SK-N-MC (cell line): ENCODE data around the gene DGKQ.

Source experiments
- DNase-seq: peaks from one replicate; pipeline ENCODE4 v3.0.0-alpha.2; 2011; ENCODE audit warnings: low read depth, low spot score
- H3K27ac ChIP-seq: fragments of 200-600 bp; sonication (generic); 2 replicates; pipeline ENCODE4 v1.5.1; 2016; ENCODE audit warnings: mixed run types
- H3K36me3 ChIP-seq: fragments of 200-600 bp; sonication (generic); 2 replicates; pipeline ENCODE4 v1.6.1; 2017; ENCODE audit warnings: antibody characterized with exemption, low read length, mixed read lengths; ENCODE audit not compliant: insufficient read depth
- H3K4me3 ChIP-seq: fragments of 200-600 bp; sonication (generic); 2 replicates; pipeline ENCODE4 v1.5.1; 2016
- H3K9ac ChIP-seq: fragments of 200-600 bp; sonication (generic); 2 replicates; pipeline ENCODE4 v1.8.0; 2017; ENCODE audit warnings: mixed run types, mixed read lengths; ENCODE audit not compliant: insufficient read length
- H3K9me3 ChIP-seq: fragments of 200-600 bp; sonication (generic); 2 replicates; pipeline ENCODE4 v1.6.1; 2017; ENCODE audit warnings: low read depth, mild to moderate bottlenecking, antibody characterized with exemption, low read length, moderate library complexity, mixed read lengths
- EZH2 ChIP-seq: fragments of 200-600 bp; sonication (generic); IDR thresholded peaks from one replicate; pipeline ENCODE4 v1.6.1; 2017; ENCODE audit warnings: antibody characterized with exemption
- FOXP2 ChIP-seq: optimal IDR thresholded peaks from 2 replicates; pipeline ENCODE3; 2011; ENCODE audit warnings: mild to moderate bottlenecking, moderate library complexity; ENCODE audit not compliant: insufficient read depth; ENCODE audit errors: extremely low read length, control extremely low read depth
- POLR2AphosphoS5 ChIP-seq: IDR thresholded peaks from 2 replicates; pipeline ENCODE4 v1.6.1; 2012; ENCODE audit warnings: mild to moderate bottlenecking, low read depth, low read length, borderline replicate concordance

The DGKQ gene

GRCh38 chr4:993111-994029, 20.0 kb upstream of the DGKQ start, which contains the start of gene SLC26A1:
SLC26A1 (minus strand) TSS chr4:993404; CDS start chr4:991703, 1,701 bp downstream.
- no peaks in the 10 kb centered on the region for H3K9me3 ChIP-seq
- TF ChIP-seq POLR2AphosphoS5 (no peak), FOXP2 (no peak), EZH2 (no peak)
- H3K36me3 ChIP-seq, result no peaks in the 10 kb centered on the region
- no peak within 1 kb of the TSS for H3K27ac ChIP-seq
- H3K9ac ChIP-seq, result no peak within 1 kb of the TSS
- H3K4me3 ChIP-seq, result no peak within 1 kb of the TSS
- no peak for DNase-seq

- Histone ChIP-seq H3K27ac (no peak overlapping the region), H3K4me3 (no peak overlapping the region), H3K9ac (no peak overlapping the region), H3K9me3 (no peaks in the 10 kb centered on the region), H3K36me3 (no peaks in the 10 kb centered on the region)
- no peak for DNase-seq
- TF ChIP-seq FOXP2 (no peak), POLR2AphosphoS5 (no peak), EZH2 (no peak)
These were observed 19.1 kb upstream of the DGKQ start for GRCh38 chr4:992297-993110.

GRCh38 chr4:991451-992296, 18.3 kb upstream of the DGKQ start:
- Histone ChIP-seq H3K27ac (no peak overlapping the region), H3K36me3 (no peaks in the 10 kb centered on the region), H3K9ac (no peak overlapping the region), H3K4me3 (no peak overlapping the region), H3K9me3 (no peaks in the 10 kb centered on the region)
- TF ChIP-seq POLR2AphosphoS5 (no peak), EZH2 (no peak), FOXP2 (no peak)
- no peak for DNase-seq

DNA sequence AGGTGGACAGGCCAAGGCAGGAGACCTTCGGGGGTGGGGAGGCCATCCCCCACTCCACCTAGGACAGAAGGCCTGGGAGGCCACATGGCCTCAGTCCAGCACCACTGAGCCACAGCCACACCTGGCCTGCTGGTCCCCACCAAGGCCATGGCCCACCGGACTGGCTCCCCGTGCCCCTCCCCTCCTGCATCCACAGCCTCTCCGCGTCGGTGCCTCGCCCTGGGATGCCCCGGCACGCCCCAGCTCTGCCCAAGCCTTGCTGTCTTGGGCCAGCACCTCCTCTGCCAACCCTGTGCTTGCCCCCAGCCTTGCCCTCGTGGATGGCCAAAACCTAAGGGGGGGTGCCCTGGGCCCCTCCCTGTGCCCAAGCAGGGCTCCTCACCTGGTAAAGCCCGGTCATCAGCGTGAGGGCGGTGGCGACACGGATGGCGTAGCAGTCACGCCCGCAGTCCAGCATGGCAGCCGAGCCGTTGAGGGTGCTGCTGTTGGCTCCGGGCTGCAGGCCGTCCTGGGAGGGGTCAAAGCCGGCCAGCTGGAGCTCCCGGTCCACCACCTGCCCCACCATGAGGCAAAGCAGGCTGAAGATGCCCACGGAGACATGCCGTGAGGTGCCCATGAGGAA, 17.5 kb upstream of the DGKQ start:
- TF ChIP-seq FOXP2 (no peak), POLR2AphosphoS5 (no peak), EZH2 (no peak)
- Histone ChIP-seq H3K9me3 (no peaks in the 10 kb centered on the region), H3K36me3 (no peaks in the 10 kb centered on the region), H3K27ac (no peak overlapping the region), H3K4me3 (no peak overlapping the region), H3K9ac (no peak overlapping the region)
- no peak for DNase-seq

DNA sequence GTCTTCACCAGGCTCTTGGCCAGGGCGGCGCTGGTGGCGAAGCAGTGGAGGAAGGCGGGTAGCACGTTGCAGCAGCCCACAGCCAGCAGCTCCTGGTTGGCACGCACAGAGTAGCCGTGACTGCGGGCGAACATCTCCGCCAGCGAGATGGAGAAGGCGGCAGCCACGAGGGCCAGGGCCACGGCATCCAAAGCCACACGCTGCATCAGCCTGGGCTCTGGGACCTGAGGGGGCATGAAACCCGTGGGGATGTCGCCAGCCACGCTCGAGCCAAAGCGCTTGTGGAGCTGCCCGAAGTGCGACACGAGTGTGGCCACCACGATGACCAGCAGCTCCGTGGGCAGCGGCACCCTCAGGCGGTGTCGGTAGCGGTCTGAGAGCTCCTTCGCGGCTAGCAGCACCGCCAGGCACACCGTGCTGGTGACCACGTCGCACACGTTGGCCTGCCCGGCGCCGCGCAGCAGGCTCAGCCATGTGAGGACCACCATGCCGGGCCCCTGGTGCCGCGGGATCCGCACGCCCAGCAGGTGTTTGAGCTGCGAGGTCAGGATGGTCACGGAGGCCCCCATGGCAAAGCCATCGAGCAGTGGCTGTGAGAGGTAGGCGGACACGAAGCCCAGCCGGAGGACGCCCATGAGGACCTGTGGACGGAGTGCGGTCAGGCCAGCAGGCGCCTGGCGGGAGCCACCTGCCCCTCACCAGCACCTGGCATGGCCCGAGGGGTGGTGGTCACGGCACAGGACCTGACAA, 16.5 kb upstream of the DGKQ start:
- Histone ChIP-seq H3K36me3 (no peaks in the 10 kb centered on the region), H3K9ac (no peak overlapping the region), H3K4me3 (no peak overlapping the region), H3K9me3 (no peaks in the 10 kb centered on the region), H3K27ac (no peak overlapping the region)
- no peak for DNase-seq
- no peak for TF ChIP-seq FOXP2
- TF ChIP-seq EZH2, result no peak
- no peak for TF ChIP-seq POLR2AphosphoS5

DNA sequence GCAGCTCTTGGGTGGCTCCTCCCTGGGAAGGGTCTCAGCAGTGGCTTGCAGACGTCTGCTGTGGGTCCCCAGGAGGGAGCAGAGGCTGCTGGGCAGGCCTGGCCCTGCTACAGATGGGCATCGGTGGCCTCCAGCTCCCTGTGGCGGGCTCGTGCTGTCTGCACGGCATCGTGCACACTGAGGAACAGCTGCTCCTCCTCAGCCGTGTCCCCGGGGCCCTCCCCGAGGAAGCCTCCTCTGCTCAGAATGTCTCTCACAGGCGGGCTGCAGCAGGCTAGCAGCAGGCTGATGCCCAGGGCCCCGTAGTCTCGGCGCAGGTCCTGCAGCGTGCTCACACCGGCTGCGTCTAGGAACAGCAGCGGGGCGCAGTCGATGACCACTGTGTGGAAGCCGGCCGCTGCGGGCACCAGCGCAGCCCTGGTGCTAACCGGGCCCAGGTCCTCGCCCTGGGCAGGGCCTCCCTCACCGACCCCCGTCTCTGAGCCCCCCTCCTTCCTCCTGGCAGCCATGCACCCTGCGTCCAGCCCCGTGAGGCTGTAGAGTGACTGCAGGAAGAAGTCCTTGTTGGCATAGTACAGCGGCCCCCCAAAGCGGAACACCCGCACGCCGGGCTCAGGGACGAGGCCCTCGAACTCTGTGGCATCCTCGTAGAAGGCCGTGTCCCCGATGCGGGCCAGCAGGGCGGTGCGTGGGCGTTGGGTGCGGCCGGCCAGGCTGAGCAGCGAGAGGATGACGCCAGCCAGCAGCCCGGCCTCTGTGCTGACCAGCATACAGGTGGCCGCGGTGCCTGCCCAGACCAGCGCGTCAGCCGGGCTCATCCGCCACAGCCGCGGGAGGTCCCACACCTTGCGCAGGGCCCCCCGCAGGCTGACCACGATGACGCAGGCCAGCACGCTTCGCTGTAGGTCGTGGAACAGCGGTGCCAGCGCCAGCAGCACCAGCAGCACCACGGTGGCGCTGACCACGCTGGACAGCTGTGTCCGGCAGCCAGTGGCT, 15.7 kb upstream of the DGKQ start:
- TF ChIP-seq EZH2 (no peak), FOXP2 (no peak), POLR2AphosphoS5 (no peak)
- Histone ChIP-seq H3K36me3 (no peaks in the 10 kb centered on the region), H3K9ac (no peak overlapping the region), H3K9me3 (no peaks in the 10 kb centered on the region), H3K4me3 (no peak overlapping the region), H3K27ac (no peak overlapping the region)
- no peak for DNase-seq
